PC-3 (cell line): ENCODE results near the gene DSG1.

ENCODE experiments used
- EZH2 ChIP-seq: fragments of 300-600 bp; sonication (generic); IDR thresholded peaks from one replicate; pipeline ENCODE4 v1.6.1; 2017; ENCODE audit warnings: antibody characterized with exemption, mild to moderate bottlenecking, low read length; ENCODE audit not compliant: unreplicated experiment
- EZH2phosphoT487 ChIP-seq: fragments of 300-600 bp; sonication (generic); IDR thresholded peaks from 2 replicates; pipeline ENCODE4 v1.6.1; 2018; ENCODE audit warnings: mild to moderate bottlenecking, antibody characterized with exemption, low read length, borderline replicate concordance
- TF ChIP-seq, protein P1 (sequence below): fragments of 300-600 bp; sonication (generic); conservative IDR thresholded peaks from 2 replicates; pipeline ENCODE4 v1.5.1; 2017; ENCODE audit warnings: antibody characterized with exemption, low read depth, mild to moderate bottlenecking, low read length

GRCh38 chr18:31275722-31276463 lies 42.1 kb upstream of the DSG1 start:
- no peak for TF ChIP-seq EZH2phosphoT487
- TF ChIP-seq EZH2, result no peak
- TF ChIP-seq, protein P1, sequence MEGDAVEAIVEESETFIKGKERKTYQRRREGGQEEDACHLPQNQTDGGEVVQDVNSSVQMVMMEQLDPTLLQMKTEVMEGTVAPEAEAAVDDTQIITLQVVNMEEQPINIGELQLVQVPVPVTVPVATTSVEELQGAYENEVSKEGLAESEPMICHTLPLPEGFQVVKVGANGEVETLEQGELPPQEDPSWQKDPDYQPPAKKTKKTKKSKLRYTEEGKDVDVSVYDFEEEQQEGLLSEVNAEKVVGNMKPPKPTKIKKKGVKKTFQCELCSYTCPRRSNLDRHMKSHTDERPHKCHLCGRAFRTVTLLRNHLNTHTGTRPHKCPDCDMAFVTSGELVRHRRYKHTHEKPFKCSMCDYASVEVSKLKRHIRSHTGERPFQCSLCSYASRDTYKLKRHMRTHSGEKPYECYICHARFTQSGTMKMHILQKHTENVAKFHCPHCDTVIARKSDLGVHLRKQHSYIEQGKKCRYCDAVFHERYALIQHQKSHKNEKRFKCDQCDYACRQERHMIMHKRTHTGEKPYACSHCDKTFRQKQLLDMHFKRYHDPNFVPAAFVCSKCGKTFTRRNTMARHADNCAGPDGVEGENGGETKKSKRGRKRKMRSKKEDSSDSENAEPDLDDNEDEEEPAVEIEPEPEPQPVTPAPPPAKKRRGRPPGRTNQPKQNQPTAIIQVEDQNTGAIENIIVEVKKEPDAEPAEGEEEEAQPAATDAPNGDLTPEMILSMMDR, result no peak
